ENCODE data around the gene BDKRB2.

BDKRB2 gene

GRCh38 chr14:96252999-96253539, 48.4 kb downstream of the BDKRB2 start:
- peak; percentile 48 for DNase-seq (ENCODE audit: low spot score)

GRCh38 chr14:96254687-96255086, 50.0 kb downstream of the BDKRB2 start:
- no peak for DNase-seq (ENCODE audit: low spot score)

GRCh38 chr14:96255501-96256366, 51.1 kb downstream of the BDKRB2 start, which contains the start of gene BDKRB1:
BDKRB1 (plus strand) TSS chr14:96256210; CDS start chr14:96263683, 7,473 bp downstream.
- peak; percentile 16 for DNase-seq (ENCODE audit: low spot score)

GRCh38 chr14:96256407-96256806, 51.8 kb downstream of the BDKRB2 start:
- DNase-seq (ENCODE audit: low spot score): no peak

- no peak for DNase-seq (ENCODE audit: low spot score)
Observed at GRCh38 chr14:96257056-96257455, 52.4 kb downstream of the BDKRB2 start.

- DNase-seq (ENCODE audit: low spot score): no peak
Observed at GRCh38 chr14:96257900-96258299, 53.3 kb downstream of the BDKRB2 start.

- DNase-seq (ENCODE audit: low spot score): no peak
Observed at GRCh38 chr14:96260341-96260821, 55.7 kb downstream of the BDKRB2 start.

GRCh38 chr14:96261053-96261452, 56.4 kb downstream of the BDKRB2 start:
- DNase-seq (ENCODE audit: low spot score): no peak

- no peak for DNase-seq (ENCODE audit: low spot score)
Observed at GRCh38 chr14:96261772-96262655, 57.4 kb downstream of the BDKRB2 start.

- no peak for DNase-seq (ENCODE audit: low spot score)
Observed at GRCh38 chr14:96263347-96264199, 58.9 kb downstream of the BDKRB2 start.

GRCh38 chr14:96264200-96264553, 59.5 kb downstream of the BDKRB2 start:
- DNase-seq (ENCODE audit: low spot score): no peak

GRCh38 chr14:96264853-96265252, 60.2 kb downstream of the BDKRB2 start:
- peak; percentile 34 for DNase-seq (ENCODE audit: low spot score)

- no peak for DNase-seq (ENCODE audit: low spot score)
Observed at GRCh38 chr14:96265383-96266095, 60.9 kb downstream of the BDKRB2 start.

- DNase-seq (ENCODE audit: low spot score): no peak
Observed at GRCh38 chr14:96267336-96267735, 62.7 kb downstream of the BDKRB2 start.

- no peak for DNase-seq (ENCODE audit: low spot score)
Observed at GRCh38 chr14:96267916-96268315, 63.3 kb downstream of the BDKRB2 start.

GRCh38 chr14:96268431-96269358, 64.1 kb downstream of the BDKRB2 start:
- DNase-seq (ENCODE audit: low spot score): no peak

GRCh38 chr14:96269359-96269710, 64.7 kb downstream of the BDKRB2 start:
- DNase-seq (ENCODE audit: low spot score): no peak

- DNase-seq (ENCODE audit: low spot score): no peak
Observed at GRCh38 chr14:96270565-96271420, 66.2 kb downstream of the BDKRB2 start.

GRCh38 chr14:96271421-96271762, 66.8 kb downstream of the BDKRB2 start:
- no peak for DNase-seq (ENCODE audit: low spot score)

Data from RKO (cell line).